Activated CD4-positive, alpha-beta T cell treated with anti-CD3 and anti-CD28 coated beads for 48 hours (primary cell): ENCODE measurements around the gene GKN2.

Experiments used
- DNase-seq: peaks from one replicate; pipeline ENCODE4 v3.0.0-alpha.2; 2020

GKN2 gene, protein sequence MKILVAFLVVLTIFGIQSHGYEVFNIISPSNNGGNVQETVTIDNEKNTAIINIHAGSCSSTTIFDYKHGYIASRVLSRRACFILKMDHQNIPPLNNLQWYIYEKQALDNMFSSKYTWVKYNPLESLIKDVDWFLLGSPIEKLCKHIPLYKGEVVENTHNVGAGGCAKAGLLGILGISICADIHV

GRCh38 chr2:68952887-68953521 lies at the start of gene GKN2:
Gene GKN2, minus strand, starts transcription at chr2:68952893. Its CDS starts 32 bp downstream, at chr2:68952861.
- no peak for DNase-seq

- no peak for DNase-seq
These were observed 49.2 kb upstream of the GKN2 start for GRCh38 chr2:69001879-69002278.

DNA sequence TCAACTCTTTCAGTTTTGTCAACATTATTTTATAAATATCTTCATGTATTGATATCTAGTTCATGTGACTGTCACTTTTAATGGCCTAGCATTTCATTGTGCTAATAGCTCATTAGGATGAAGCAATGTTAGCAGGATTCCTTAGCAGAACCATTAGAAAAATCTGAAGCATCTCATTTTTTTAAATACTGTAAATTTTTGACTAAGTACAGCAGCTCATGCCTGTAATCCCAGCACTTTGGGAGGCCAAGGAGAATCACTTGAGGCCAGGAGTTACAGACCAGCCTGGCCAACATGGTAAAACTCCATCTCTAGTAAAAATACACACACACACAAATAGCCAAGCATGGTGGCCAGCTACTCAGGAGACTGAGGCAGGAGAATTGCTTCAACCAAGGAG lies 44.7 kb upstream of the GKN2 start:
- DNase-seq = no peak

DNA sequence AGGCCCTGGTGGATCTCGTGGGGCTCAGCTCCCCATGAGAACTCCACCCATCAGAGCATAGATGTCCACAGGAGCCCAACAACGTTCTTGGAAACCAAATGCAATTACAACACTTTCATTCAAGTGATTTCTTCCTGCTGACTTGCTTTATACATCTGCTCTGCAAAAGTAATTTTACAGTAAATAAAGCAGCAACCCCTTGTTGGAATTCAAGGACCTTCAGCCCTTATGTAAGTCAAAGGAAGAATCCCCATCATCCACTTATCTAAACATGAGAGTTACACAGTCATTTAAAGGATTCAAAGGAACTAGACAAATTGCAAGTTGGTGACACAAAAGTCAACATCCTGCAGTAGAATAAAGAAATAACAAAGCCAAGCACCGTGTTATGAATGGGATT lies 43.2 kb upstream of the GKN2 start:
- DNase-seq = no peak

- DNase-seq = no peak
These were observed 42.2 kb upstream of the GKN2 start for GRCh38 chr2:68994864-68995263.

DNA sequence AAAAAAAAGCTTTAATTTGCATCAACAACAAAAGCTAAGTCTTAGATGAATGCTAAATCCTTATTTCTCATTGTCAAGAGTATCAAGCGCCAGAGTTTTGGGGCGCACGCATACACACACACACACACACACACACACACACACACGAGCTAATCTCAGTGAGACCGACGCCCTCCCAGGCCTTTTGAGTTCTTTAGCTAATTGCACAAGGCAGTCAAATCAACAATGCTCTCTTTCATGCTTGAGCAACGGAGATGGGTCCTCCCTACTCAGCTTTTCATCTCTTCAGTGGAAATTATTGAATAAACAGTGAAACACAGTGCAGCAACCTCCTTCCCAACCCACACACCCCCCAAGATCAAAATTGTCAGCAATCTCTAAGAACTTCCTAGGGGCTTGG lies 41.0 kb upstream of the GKN2 start:
- DNase-seq = no peak

DNA sequence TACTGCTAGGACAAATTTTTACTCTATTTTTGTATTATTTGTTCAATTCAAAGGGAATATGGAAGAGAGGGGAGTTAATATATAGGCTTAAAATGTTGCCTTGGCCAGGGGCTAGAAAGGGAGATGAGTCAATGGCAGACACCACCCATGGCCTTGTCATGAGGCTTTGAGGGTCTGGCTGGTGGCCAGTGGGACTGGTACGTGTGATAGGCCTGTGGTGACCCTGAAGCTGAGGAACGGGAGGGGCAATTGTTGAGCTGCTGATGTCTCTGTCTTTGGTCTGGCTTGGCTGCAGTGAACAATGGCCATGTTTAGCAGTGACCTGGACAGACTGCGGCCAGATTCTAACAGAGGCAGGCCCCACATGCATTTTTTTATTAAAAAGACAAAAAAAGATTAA lies 40.2 kb upstream of the GKN2 start:
- DNase-seq = no peak

DNA sequence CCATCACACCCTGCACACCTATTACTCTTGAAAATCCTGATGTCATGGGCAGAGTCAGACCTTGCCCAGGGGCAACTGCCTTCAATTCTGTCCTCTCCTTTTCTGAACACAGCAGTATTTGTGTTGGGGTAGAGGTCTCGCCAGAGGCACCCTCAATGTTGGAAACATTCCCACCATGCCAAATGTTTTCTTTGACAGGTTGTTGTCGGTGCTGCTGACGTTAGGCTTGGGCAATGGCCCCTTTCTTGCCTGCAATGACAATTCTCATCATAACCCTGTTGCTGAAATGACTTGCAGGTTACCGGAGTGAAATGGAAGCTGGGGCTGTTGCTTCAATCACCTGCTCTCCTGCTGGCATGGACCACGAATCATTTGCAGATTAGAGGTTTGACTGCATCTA lies 39.6 kb upstream of the GKN2 start:
- no peak for DNase-seq

- DNase-seq = no peak
These were observed 36.3 kb upstream of the GKN2 start for GRCh38 chr2:68989035-68989434.

- no peak for DNase-seq
These were observed 34.4 kb upstream of the GKN2 start for GRCh38 chr2:68987021-68987503.

DNA sequence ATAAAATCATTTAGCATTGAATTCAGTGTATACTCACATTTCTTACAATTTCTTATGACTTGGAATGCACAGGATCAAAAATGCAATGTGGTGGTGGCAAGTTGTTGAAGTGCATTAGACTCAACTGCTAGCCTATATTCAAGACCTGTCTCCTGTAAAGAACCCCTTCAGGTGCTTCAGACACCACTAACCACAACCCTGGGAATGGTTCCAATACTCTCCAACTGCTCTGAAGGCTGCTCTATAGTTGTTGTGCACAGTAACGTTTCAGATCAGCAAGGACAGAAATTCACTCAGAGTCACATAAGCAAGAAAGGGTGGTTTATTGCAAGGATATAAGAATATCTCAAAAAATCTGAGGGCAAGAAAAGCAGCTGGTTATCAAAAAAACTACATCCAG lies 28.3 kb upstream of the GKN2 start:
- no peak for DNase-seq

GRCh38 chr2:68978098-68978497 lies 25.4 kb upstream of the GKN2 start:
- no peak for DNase-seq

DNA sequence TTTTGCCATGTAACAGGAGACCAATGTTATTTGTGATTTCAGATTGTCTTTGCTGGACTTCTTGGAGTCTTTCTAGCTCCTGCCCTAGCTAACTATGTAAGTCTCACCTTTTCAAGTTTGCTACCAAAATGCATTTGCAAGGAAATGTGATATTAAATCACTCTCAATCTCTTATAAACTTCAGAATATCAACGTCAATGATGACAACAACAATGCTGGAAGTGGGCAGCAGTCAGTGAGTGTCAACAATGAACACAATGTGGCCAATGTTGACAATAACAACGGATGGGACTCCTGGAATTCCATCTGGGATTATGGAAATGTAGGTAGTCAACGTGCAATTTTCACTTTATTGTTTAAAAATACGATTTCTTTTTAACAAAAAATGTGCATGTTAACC lies 24.8 kb upstream of the GKN2 start:
- DNase-seq = no peak

DNA sequence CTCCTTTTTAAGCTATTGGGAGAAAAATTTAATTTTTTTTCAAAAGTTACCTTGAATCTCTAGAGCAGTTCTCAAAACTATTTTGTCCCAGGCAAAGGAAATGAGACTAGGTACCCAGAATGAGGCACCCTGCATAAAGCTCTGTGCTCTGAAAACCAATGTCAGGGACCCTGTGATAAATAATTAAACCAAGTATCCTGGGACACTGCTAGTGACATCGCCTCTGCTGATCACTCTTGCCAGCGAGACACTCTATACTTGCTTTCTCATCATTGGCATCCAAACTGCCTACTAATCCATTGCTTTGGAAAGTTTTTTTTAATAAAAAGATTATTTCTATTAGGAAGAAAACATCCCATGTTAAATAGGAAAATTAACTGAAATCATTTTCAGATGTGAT lies 23.2 kb upstream of the GKN2 start:
- DNase-seq = no peak

DNA sequence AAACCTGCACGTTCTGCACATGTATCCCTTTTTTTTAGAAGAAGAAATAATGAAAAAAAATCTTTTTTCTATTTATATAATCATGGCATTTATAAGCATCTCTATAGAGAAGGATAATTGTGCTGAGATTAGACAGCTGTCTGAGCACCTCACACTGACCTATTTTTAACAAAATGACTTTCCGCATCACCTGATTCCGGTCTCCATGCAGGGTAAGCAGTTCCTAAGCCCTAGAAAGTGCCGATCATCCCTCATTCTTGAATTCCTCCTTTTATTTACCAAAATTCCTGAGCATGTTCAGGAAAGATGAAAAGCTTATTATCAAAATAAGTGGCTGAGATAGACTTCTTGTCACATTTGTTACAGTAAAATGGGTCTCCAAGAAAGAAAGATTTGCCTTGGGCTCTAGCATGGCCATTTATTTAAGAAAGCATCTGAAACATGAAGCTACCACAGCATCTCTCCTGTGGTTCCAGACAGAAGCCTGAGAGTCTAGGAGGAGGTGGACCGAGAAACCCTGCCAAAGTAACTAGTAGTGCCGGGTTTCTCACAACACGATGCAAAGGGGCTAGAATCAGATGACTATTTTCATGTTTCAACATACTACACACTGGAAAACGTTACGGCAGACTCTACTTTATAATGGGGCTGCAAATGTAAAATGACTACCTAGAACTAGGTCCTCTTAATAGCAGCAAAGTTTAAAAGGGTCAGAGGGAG lies 22.4 kb upstream of the GKN2 start:
- no peak for DNase-seq

DNA sequence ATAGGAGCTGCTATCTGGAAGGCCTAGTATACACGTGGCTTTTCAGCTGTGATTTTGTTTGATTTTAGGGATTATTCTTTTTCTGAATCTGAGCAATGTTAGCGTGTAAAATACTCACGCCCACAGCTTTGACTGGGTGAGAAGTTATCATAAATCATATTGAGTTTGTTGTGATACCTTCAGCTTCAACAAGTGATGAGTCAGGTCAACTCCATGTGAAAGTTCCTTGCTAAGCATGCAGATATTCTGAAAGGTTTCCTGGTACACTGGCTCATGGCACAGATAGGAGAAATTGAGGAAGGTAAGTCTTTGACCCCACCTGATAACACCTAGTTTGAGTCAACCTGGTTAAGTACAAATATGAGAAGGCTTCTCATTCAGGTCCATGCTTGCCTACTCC lies 21.6 kb upstream of the GKN2 start, which contains the start of gene GKN1:
Gene GKN1, plus strand, starts transcription at position 386 of the 400 bp plus-strand sequence. CDS start 42 bp downstream, outside the sequence.
- no peak for DNase-seq

DNA sequence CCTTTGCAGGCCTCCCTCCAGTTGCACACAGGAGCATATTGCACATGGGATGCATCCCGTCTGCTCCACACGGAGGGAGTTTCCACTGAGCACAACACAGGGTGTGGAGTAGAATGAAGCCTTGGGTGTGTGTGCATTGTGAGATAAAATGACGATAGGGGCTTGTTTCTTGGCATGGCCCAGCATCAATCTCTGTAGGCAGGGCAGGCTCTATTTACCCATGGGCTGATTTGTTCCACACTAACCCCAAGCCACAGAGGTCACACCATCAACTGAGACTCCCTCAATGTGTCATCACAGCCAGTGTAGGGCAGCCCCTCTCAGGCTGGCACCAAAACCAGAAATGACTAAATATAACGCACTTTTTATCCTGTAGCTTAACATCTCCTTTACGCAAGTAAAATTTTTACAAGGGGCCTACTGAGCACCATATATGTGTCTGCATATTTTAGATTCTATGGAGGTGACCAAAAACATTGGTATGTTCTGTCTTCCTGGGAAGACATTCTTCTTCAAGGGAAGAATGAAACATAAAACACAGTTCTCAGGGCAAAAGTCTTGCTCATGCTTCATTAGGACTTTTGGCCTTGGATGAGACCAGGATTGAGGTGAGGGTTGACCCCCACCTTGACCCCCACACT lies 19.0 kb upstream of the GKN2 start:
- DNase-seq = no peak

- DNase-seq = no peak
These were observed 18.0 kb upstream of the GKN2 start for GRCh38 chr2:68970566-68971265.

DNA sequence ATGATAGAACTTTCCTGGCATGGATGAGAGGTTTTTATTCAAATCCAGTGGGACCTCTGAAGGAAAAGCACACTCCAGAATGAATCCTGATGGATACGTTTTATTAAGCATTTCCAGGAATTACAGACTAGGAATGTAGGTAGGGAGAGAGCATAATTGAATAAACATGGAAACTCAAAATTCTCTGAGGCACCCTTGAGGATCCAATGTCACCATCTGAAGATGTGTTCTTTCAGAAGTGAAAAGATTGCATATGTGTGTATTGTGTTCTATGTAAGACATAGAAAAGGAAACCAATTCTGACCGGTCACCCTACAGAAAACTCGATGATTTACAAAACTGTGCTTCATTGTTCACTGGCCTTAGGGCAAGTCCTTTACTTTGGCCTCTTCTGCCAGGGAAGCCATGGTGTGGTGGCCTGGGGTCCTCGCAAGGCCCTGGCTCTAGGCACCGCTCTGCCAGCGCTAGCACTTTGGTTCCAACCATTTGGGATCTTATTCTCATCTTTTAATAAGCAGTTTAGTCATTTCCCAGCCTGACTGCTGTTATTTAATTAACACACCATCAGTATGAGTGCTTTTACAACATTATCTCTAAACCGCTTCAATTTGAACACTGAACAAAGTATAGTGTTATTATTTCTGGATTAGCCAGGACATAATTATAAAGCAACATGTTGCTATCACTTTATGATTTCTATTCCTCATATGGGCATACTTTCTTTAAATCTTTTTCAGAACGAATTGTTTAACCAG lies 17.2 kb upstream of the GKN2 start:
- no peak for DNase-seq

DNA sequence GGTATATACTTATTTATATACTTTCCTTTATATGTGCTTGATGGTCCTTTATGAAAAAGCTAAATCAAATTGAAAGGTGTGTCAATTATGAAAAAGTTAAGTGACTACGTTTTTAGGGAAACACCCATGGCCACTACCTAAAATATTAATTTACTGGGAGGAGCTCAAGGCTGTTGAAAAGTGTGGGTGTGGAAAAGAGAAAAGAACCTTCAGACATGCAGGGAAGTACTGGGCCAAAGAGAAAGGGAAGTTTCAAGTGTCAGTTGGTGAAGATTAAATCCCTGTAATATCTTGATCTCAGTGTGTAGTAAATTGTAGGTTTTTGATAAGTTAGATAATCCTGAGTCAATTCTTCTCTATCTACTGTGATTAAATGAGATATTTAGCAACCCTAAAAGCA lies 15.5 kb upstream of the GKN2 start:
- no peak for DNase-seq

GRCh38 chr2:68964282-68964681 lies 11.6 kb upstream of the GKN2 start:
- DNase-seq = no peak

- no peak for DNase-seq
These were observed 8.7 kb upstream of the GKN2 start for GRCh38 chr2:68961380-68961779.
